ENCODE results near the gene TLCD1. TPM values are rescaled to one million over a fixed set of nuclear protein-coding genes. Genes with fewer than 3 reads are reported as not detected.

Gene TLCD1
- total and polyA plus RNA-seq, 10 of the 15 experiments (the other 5 are each of a cell fraction or from before 2014, with no cell fraction given), result 2.9 to 19.8 (median 7.7) TPM

- no peak overlapping the region for H3K9ac ChIP-seq (ENCODE audit: control insufficient read depth, insufficient read depth, low read length)
- no peak overlapping the region for H3K4me2 ChIP-seq (ENCODE audit: control insufficient read depth, insufficient read depth)
- WGBS (ENCODE audit: insufficient coverage, insufficient replicate concordance, low lambda C conversion rate, missing lambda C conversion rate), result 36% methylated on average over 1 of the region's 1 CpG
- no peak overlapping the region for H2AFZ ChIP-seq (ENCODE audit: control insufficient read depth, low read depth, low read length)
- POLR2A ChIA-PET, result interaction anchor here (0.8 kb wide), 1 partner anchor 32 kb away, joined by 3 read pairs; the partner anchor contains the start of genes SDF2 and SUPT6H
- H3K36me3 ChIP-seq (ENCODE audit: control insufficient read depth in 2 of 2, insufficient read depth in 2 of 2, low read length in 1 of 2), result peaks cover 40 to 45% of the 10 kb centered on the region in 2 experiments
- H3K79me2 ChIP-seq (ENCODE audit: control insufficient read depth, insufficient read depth, low read length), result no peaks in the 10 kb centered on the region
- RAD21 ChIA-PET (ENCODE audit: unreplicated experiment), result no interaction called here
- BruUV-seq (replicated peaks), result no TSS peak
- SMC1A ChIA-PET (ENCODE audit: uncharacterized antibody, unreplicated experiment), result interaction anchor here (1.1 kb wide), 1 partner anchor 11 kb away, joined by 4 read pairs; no protein-coding TSS in a partner anchor
- intact Hi-C loops (cut with micrococcal nuclease; ENCODE audit: unreplicated experiment) (no loop called here), in situ Hi-C loops (cut with MboI) (no loop called here)
- ATAC-seq, result no peak
- H3K4me3 ChIP-seq, result no peak overlapping the region
- no peak for FAIRE-seq
- H3K4me1 ChIP-seq (ENCODE audit: control insufficient read depth, insufficient read depth, low read length), result no peaks in the 10 kb centered on the region
- H3K9me3 ChIP-seq (replicated peaks; ENCODE audit: control insufficient read depth, insufficient read depth, low read length), result no peaks in the 10 kb centered on the region
- CTCF ChIA-PET, result no interaction called here
- H4K20me1 ChIP-seq (ENCODE audit: control insufficient read depth, insufficient read depth), result no peaks in the 10 kb centered on the region; the same call in 1 of the 2 replicates
- DNase-seq (ENCODE audit: low read depth, low spot score), result no peak
- no peaks in the 10 kb centered on the region for H3K27me3 ChIP-seq (replicated peaks in 1 of 2; ENCODE audit: control insufficient read depth in 2 of 2, insufficient read depth in 2 of 2, low read length in 1 of 2)
- no peak overlapping the region for H3K27ac ChIP-seq (ENCODE audit: control insufficient read depth, insufficient read depth)
- TF ChIP-seq, protein P1, sequence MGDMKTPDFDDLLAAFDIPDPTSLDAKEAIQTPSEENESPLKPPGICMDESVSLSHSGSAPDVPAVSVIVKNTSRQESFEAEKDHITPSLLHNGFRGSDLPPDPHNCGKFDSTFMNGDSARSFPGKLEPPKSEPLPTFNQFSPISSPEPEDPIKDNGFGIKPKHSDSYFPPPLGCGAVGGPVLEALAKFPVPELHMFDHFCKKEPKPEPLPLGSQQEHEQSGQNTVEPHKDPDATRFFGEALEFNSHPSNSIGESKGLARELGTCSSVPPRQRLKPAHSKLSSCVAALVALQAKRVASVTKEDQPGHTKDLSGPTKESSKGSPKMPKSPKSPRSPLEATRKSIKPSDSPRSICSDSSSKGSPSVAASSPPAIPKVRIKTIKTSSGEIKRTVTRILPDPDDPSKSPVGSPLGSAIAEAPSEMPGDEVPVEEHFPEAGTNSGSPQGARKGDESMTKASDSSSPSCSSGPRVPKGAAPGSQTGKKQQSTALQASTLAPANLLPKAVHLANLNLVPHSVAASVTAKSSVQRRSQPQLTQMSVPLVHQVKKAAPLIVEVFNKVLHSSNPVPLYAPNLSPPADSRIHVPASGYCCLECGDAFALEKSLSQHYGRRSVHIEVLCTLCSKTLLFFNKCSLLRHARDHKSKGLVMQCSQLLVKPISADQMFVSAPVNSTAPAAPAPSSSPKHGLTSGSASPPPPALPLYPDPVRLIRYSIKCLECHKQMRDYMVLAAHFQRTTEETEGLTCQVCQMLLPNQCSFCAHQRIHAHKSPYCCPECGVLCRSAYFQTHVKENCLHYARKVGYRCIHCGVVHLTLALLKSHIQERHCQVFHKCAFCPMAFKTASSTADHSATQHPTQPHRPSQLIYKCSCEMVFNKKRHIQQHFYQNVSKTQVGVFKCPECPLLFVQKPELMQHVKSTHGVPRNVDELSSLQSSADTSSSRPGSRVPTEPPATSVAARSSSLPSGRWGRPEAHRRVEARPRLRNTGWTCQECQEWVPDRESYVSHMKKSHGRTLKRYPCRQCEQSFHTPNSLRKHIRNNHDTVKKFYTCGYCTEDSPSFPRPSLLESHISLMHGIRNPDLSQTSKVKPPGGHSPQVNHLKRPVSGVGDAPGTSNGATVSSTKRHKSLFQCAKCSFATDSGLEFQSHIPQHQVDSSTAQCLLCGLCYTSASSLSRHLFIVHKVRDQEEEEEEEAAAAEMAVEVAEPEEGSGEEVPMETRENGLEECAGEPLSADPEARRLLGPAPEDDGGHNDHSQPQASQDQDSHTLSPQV (IDR thresholded peaks at IDR 0.05), result no peak
- TF ChIP-seq E2F8 (IDR thresholded peaks at IDR 0.05; ENCODE audit: low read depth, partially characterized antibody) (no peak), NKRF (conservative IDR thresholded peaks at IDR 0.05) (no peak), TARDBP (IDR thresholded peaks at IDR 0.05; ENCODE audit: borderline replicate concordance) (no peak), POLR2AphosphoS5 (IDR thresholded peaks at IDR 0.05; ENCODE audit: low read length) (no peak), DPF2 (IDR thresholded peaks at IDR 0.05) (no peak)
- TF ChIP-seq, protein P2, sequence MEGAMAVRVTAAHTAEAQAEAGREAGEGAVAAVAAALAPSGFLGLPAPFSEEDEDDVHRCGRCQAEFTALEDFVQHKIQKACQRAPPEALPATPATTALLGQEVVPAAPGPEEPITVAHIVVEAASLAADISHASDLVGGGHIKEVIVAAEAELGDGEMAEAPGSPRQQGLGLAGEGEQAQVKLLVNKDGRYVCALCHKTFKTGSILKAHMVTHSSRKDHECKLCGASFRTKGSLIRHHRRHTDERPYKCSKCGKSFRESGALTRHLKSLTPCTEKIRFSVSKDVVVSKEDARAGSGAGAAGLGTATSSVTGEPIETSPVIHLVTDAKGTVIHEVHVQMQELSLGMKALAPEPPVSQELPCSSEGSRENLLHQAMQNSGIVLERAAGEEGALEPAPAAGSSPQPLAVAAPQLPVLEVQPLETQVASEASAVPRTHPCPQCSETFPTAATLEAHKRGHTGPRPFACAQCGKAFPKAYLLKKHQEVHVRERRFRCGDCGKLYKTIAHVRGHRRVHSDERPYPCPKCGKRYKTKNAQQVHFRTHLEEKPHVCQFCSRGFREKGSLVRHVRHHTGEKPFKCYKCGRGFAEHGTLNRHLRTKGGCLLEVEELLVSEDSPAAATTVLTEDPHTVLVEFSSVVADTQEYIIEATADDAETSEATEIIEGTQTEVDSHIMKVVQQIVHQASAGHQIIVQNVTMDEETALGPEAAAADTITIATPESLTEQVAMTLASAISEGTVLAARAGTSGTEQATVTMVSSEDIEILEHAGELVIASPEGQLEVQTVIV (IDR thresholded peaks at IDR 0.05; ENCODE audit: borderline replicate concordance, partially characterized antibody), result no peak
Measured at GRCh38 chr17:28693869-28694268, 32.2 kb downstream of the TLCD1 start.

Measured in GM12878 (cell line).